ENCODE data around the gene FRMD4B.

DNA sequence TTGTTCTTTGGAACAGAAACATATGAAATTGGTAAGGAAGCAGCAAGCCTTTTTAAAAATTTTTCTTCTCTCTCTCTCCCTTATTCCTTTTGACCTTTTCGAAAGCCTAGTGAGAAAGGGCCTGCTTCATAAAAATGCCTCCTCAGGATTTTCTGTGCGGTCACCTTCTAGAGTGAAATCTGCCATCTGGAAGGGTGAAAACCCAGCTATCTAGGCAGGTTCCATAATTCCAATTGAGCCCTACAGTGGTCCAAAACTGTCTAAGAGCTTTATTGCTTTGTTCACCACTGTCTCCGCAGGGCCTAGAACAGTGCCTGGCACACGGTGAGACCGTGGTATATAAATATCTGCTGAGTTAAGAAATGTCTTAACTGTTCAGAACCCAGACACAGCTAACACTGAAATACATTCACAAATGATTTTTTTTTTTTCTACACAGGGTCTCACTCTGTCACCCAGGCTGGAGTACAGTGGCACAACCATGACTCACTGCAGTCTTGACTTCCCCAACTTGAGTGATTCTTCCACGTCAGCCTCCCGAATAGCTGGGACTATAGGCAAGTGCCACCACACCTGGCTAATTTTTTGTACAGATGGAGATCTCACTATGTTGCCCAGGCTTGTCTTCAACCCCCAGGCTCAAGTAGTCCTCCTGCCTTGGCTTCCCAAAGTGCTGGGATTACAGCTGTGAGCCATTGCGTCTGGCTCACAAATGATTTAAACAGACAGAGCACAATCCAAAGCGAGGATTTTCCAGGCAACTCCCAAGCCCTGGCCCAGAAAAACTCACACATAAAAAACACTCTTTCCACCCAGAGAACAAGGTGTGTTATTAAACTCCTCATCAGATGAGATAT is 64.4 kb downstream of the FRMD4B start:
- no peak for TF ChIP-seq CREB1 (CRISPR knock-in tag; IDR thresholded peaks at IDR 0.05; ENCODE audit: low read depth)
- no peak for TF ChIP-seq EZH2 (IDR thresholded peaks at IDR 0.05; ENCODE audit: low read depth, unreplicated experiment)
- TF ChIP-seq CTCF (conservative IDR thresholded peaks at IDR 0.05; ENCODE audit: low read depth in 2 of 2): no peak
